Body of pancreas (tissue), 4 donors: ENCODE results near the gene ADH1C.

Experiments used
- POLR2A ChIP-seq, 3 donors: fragments of 450-650 bp; IDR thresholded peaks; one replicate each; pipeline ENCODE4 v1.6.1; 2016; ENCODE audit warnings: antibody characterized with exemption in 3 of 3, mild to moderate bottlenecking in 2 of 3
- TF ChIP-seq, protein P1 (sequence below), 7 experiments: fragments of 450-650 bp in 4 of 7; fragments of 200-600 bp in 3 of 7; sonication (generic) in 3 of 7; IDR thresholded peaks; one replicate each; pipeline ENCODE4 v1.5.1; 2016 to 2019; ENCODE audit warnings: antibody characterized with exemption in 7 of 7

DNA sequence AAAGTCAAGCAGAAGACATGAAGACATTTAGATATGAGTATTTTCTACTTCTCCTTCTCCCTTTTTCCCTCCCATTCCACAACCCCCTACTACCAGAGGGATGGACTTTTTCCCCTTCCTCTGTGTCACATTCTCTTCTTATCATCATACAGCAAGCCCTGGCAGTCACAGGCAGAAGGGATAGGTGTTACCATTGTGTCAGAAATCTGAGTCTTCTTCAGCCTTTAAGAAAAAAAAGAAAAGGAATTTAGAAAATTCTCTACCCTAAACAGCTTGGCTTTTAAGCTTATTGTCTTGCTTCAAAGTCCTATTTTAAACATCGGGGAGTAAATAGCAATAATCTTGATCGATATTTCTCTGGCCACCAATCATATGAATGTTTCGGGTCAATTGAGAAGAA is 30.9 kb upstream of the ADH1C start:
- TF ChIP-seq, protein P1, sequence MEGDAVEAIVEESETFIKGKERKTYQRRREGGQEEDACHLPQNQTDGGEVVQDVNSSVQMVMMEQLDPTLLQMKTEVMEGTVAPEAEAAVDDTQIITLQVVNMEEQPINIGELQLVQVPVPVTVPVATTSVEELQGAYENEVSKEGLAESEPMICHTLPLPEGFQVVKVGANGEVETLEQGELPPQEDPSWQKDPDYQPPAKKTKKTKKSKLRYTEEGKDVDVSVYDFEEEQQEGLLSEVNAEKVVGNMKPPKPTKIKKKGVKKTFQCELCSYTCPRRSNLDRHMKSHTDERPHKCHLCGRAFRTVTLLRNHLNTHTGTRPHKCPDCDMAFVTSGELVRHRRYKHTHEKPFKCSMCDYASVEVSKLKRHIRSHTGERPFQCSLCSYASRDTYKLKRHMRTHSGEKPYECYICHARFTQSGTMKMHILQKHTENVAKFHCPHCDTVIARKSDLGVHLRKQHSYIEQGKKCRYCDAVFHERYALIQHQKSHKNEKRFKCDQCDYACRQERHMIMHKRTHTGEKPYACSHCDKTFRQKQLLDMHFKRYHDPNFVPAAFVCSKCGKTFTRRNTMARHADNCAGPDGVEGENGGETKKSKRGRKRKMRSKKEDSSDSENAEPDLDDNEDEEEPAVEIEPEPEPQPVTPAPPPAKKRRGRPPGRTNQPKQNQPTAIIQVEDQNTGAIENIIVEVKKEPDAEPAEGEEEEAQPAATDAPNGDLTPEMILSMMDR (IDR thresholded peaks at IDR 0.05) = no peak
- TF ChIP-seq POLR2A (IDR thresholded peaks at IDR 0.05) = no peak
